ENCODE data around the gene RNF213. TPM values are rescaled to one million over a fixed set of nuclear protein-coding genes. Genes with fewer than 3 reads are reported as not detected.

Gene RNF213
- 100 to 1,000 TPM in 1 of 3 donors, 10 to 100 TPM in 2; 12.7 to 117 (median 25.9) TPM for polyA plus RNA-seq

- peak within 1 kb of the TSS; percentile 89 to 98 (median 91) for H3K4me3 Mint-ChIP-seq
- H3K27ac Mint-ChIP-seq, result peak within 1 kb of the TSS; percentile 94 to 99 (median 97)
- peaks cover 42 to 43% of the 10 kb centered on the region in 2 donors for H3K4me1 Mint-ChIP-seq
- H3K9me3 Mint-ChIP-seq, result no peaks in the 10 kb centered on the region
- peaks cover 10 to 25% (median 17%) of the 10 kb centered on the region in 3 donors for H3K27me3 Mint-ChIP-seq (ENCODE audit: low read depth in 3 of 3)
- DNase-seq, result peak; percentile 67 to 72 (median 68)
- H3K36me3 Mint-ChIP-seq, result peaks cover 3% of the 10 kb centered on the region in 3 donors
Observed at GRCh38 chr17:80260791-80261158, at the start of gene RNF213. Gene RNF213, plus strand, starts transcription at chr17:80260852. Its CDS starts 2,830 bp downstream, at chr17:80263682.

DNA sequence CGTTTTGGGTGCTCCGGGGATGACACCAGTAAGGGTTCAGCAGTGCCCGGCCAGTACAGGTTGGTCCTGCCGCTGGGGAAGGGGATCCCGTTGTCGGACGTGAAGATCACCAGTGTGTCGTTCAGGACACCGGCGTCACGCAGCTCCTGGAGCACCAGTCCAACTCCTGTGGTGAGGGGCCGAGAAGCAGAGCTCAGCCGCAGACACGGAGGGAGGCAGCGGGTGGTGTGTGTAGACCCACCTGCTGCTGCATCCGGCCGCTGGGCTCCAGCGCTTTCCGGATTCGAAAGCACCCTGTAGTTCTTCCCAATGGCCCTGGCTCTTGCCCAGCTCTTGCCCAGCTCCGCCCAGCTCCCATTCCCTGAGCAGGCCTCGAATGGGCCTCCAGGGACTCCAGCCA is 48.5 kb upstream of the RNF213 start:
- H3K4me3 Mint-ChIP-seq, result no peak overlapping the region
- H3K4me1 Mint-ChIP-seq, result peaks cover under 1 to 2% of the 10 kb centered on the region in 2 donors
- no peak for DNase-seq
- H3K27ac Mint-ChIP-seq, result no peak overlapping the region
- H3K27me3 Mint-ChIP-seq (ENCODE audit: low read depth in 3 of 3), result peaks cover 0 to 2% (median 0%) of the 10 kb centered on the region in 3 donors
- no peaks in the 10 kb centered on the region for H3K9me3 Mint-ChIP-seq
- H3K36me3 Mint-ChIP-seq, result peaks cover 0 to 26% (median 10%) of the 10 kb centered on the region in 3 donors

GRCh38 chr17:80212511-80212910 is 48.1 kb upstream of the RNF213 start:
- H3K27ac Mint-ChIP-seq, result no peak overlapping the region
- DNase-seq, result no peak
- H3K36me3 Mint-ChIP-seq, result peaks cover 0 to 30% (median 10%) of the 10 kb centered on the region in 3 donors
- H3K4me3 Mint-ChIP-seq, result no peak overlapping the region
- H3K9me3 Mint-ChIP-seq, result no peaks in the 10 kb centered on the region
- peaks cover 4 to 6% of the 10 kb centered on the region in 2 donors for H3K4me1 Mint-ChIP-seq
- peaks cover 0 to 2% (median 0%) of the 10 kb centered on the region in 3 donors for H3K27me3 Mint-ChIP-seq (ENCODE audit: low read depth in 3 of 3)

DNA sequence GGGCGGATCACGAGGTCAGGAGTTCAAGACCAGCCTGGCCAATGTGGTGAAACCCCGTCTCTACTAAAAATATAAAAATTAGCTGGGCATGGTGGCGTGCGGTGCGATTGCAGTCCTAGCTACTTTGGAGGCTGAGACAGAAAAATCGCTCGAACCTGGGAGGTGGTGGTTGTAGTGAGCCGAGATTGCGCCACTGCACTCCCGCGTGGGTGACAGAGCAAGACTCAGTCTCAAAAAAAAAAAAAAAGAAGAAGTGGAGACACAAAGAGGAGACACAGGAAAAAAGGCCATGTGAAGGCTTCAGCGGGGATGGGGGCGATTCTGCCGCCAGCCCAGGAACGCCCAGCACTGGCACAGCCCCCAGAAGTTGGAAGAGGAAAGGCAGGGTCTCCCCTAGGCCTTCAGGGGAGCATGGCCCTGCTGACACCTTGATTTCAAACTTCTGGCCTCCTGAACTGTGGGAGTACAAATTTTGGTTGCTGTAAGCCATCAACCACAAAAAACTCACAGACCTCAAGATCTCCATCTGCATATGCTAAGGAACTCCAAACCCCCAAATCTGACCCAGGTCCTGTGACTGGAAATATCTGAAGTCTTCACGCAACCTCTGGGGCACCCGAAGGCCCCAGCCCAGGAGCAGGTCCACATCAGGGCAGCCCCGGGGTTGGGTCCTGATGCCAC is 47.5 kb upstream of the RNF213 start:
- Mint-ChIP-seq H3K27ac (peak overlapping the region in 1 of 6 donors; percentile 30), H3K36me3 (peaks cover 0 to 34% (median 10%) of the 10 kb centered on the region in 3 donors), H3K4me3 (no peak overlapping the region), H3K9me3 (no peaks in the 10 kb centered on the region), H3K27me3 (ENCODE audit: low read depth in 3 of 3) (peaks cover 0 to 2% (median 0%) of the 10 kb centered on the region in 3 donors), H3K4me1 (peaks cover 9 to 12% of the 10 kb centered on the region in 2 donors)
- DNase-seq, result no peak

DNA sequence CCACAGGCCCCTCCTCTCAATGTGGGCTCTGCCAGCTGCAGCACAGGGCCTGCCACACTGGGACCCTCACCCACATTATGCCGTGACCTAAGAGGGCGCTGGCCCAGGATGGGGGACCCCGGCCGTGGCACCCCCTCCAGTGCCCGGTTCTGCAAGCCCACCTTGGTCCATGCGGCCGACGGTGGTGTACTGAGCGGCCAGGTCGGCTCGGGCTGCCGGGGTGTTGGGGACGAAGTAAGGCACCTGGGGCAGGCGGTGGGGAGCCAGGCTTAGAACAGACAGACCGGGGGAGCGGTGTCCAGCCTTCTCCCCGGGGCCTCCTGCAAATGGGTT is 47.0 kb upstream of the RNF213 start:
- peaks cover 12 to 17% of the 10 kb centered on the region in 2 donors for H3K4me1 Mint-ChIP-seq
- no peak overlapping the region for H3K27ac Mint-ChIP-seq
- DNase-seq, result no peak
- H3K4me3 Mint-ChIP-seq, result no peak overlapping the region
- H3K36me3 Mint-ChIP-seq, result peaks cover 0 to 34% (median 10%) of the 10 kb centered on the region in 3 donors
- H3K9me3 Mint-ChIP-seq, result no peaks in the 10 kb centered on the region
- H3K27me3 Mint-ChIP-seq (ENCODE audit: low read depth in 3 of 3), result peaks cover under 1 to 2% (median 2%) of the 10 kb centered on the region in 3 donors

- Mint-ChIP-seq H3K4me3 (no peak overlapping the region), H3K4me1 (peaks cover 19 to 24% of the 10 kb centered on the region in 2 donors), H3K27me3 (ENCODE audit: low read depth in 3 of 3) (peaks cover 3 to 4% (median 3%) of the 10 kb centered on the region in 3 donors), H3K36me3 (peaks cover 0 to 34% (median 10%) of the 10 kb centered on the region in 3 donors), H3K27ac (no peak overlapping the region), H3K9me3 (no peaks in the 10 kb centered on the region)
- no peak for DNase-seq
Observed at GRCh38 chr17:80214012-80214877, 46.4 kb upstream of the RNF213 start.

DNA sequence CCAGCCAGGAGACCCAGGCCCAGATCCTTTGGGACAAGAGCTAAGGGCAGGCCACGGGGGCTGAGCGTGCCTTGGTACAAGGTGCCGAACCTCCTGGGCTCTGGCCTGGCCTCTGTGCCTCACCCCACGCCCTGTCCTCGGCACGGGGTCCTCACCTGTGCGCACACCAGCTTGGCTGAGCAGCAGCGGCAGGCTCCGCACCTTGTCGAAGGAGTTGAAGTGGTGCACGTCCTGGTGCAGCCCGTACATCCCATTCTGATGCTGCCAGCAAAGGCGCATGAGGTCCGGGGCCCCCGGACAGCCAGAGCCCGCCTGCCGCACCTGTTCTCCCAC is 45.8 kb upstream of the RNF213 start:
- Mint-ChIP-seq H3K4me1 (peaks cover 25 to 30% of the 10 kb centered on the region in 2 donors), H3K36me3 (peaks cover 0 to 34% (median 10%) of the 10 kb centered on the region in 3 donors), H3K4me3 (no peak overlapping the region), H3K27ac (no peak overlapping the region), H3K9me3 (no peaks in the 10 kb centered on the region), H3K27me3 (ENCODE audit: low read depth in 3 of 3) (peaks cover 7 to 10% (median 9%) of the 10 kb centered on the region in 3 donors)
- DNase-seq, result no peak

- Mint-ChIP-seq H3K4me1 (peaks cover 30 to 33% of the 10 kb centered on the region in 2 donors), H3K27ac (peak overlapping the region in 4 of 6 donors; percentile 12 to 82 (median 38)), H3K4me3 (no peak overlapping the region), H3K9me3 (no peaks in the 10 kb centered on the region), H3K27me3 (ENCODE audit: low read depth in 3 of 3) (peaks cover 7 to 10% (median 9%) of the 10 kb centered on the region in 3 donors), H3K36me3 (peaks cover 0 to 23% (median 8%) of the 10 kb centered on the region in 3 donors)
- no peak for DNase-seq
Observed at GRCh38 chr17:80216473-80217456, 43.9 kb upstream of the RNF213 start.

DNA sequence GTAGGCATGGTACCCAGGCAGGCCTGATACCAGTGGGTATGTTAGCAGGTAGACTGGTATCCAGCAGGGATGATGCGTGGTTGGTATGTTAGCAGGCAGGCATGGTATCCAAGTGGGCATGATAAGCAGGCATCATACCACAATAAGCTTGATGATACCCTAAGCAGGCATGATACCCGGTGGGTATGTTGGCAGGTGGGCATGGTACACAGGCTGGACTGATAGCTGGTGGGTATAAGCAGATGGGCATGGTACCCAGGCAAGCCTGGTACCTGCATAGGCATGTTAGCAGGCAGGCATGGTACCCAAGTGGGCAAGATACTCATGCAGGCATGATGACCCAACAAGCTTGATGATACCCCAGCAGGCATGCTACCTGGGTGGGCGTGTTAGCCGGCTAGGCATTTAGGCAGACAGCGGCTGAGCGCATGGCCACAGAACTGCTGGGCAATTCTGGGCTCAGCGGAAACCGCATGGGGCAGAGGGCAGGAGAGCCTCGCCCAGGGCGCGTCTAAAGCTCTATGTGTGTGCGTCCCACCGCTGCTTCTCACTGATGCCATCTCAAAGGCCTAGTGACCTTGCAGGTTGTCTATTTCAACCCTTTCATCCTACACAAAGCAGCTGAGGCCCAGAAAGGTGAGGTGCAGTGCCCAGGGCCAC is 42.8 kb upstream of the RNF213 start:
- DNase-seq, result no peak
- Mint-ChIP-seq H3K36me3 (peaks cover 0 to 21% (median 6%) of the 10 kb centered on the region in 3 donors), H3K27ac (peak overlapping the region in 4 of 6 donors; percentile 36 to 82 (median 38)), H3K4me3 (peak overlapping the region in 4 of 5 donors; percentile 9 to 92 (median 12)), H3K9me3 (no peaks in the 10 kb centered on the region), H3K27me3 (ENCODE audit: low read depth in 3 of 3) (peaks cover 7 to 10% (median 9%) of the 10 kb centered on the region in 3 donors), H3K4me1 (peaks cover 30 to 33% of the 10 kb centered on the region in 2 donors)

- no peak for DNase-seq
- H3K4me1 Mint-ChIP-seq, result peaks cover 30 to 35% of the 10 kb centered on the region in 2 donors
- peaks cover 0 to 17% (median 6%) of the 10 kb centered on the region in 3 donors for H3K36me3 Mint-ChIP-seq
- H3K9me3 Mint-ChIP-seq, result no peaks in the 10 kb centered on the region
- H3K27ac Mint-ChIP-seq, result peak overlapping the region; percentile 89 to 95 (median 94)
- peaks cover 7 to 11% (median 10%) of the 10 kb centered on the region in 3 donors for H3K27me3 Mint-ChIP-seq (ENCODE audit: low read depth in 3 of 3)
- peak overlapping the region; percentile 88 to 93 (median 92) for H3K4me3 Mint-ChIP-seq
Observed at GRCh38 chr17:80218391-80218790, 42.3 kb upstream of the RNF213 start.

GRCh38 chr17:80219013-80219762 is 41.5 kb upstream of the RNF213 start:
- peaks cover 7 to 12% (median 10%) of the 10 kb centered on the region in 3 donors for H3K27me3 Mint-ChIP-seq (ENCODE audit: low read depth in 3 of 3)
- peak overlapping the region; percentile 88 to 93 (median 92) for H3K4me3 Mint-ChIP-seq
- peaks cover under 1 to 16% (median 6%) of the 10 kb centered on the region in 3 donors for H3K36me3 Mint-ChIP-seq
- DNase-seq, result peak; percentile 92 to 94 (median 92)
- no peaks in the 10 kb centered on the region for H3K9me3 Mint-ChIP-seq
- H3K27ac Mint-ChIP-seq, result peak overlapping the region; percentile 89 to 95 (median 94)
- H3K4me1 Mint-ChIP-seq, result peaks cover 35 to 40% of the 10 kb centered on the region in 2 donors

DNA sequence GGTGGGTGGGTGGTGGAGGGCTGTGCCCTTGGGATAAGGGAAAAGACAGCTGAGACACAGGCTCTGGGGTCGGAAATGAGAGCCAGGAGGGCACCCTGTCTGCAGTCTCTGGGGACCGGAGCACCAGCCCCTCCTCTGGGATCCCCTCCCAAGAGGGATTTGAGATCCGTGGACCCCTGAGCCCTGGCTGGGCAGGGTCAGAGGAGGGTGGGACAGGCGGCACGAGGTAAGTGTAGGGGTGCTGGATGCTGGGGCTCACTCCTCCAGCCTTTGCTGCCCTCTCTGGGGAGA is 40.9 kb upstream of the RNF213 start:
- Mint-ChIP-seq H3K27me3 (ENCODE audit: low read depth in 3 of 3) (peaks cover 7 to 12% (median 12%) of the 10 kb centered on the region in 3 donors), H3K9me3 (no peaks in the 10 kb centered on the region), H3K4me3 (peak overlapping the region; percentile 88 to 93 (median 92)), H3K4me1 (peaks cover 37 to 40% of the 10 kb centered on the region in 2 donors), H3K27ac (peak overlapping the region; percentile 89 to 95 (median 94)), H3K36me3 (peaks cover 5 to 16% (median 6%) of the 10 kb centered on the region in 3 donors)
- DNase-seq, result no peak
